Measurements from ENCODE around the gene MAP3K14.

Gene MAP3K14

GRCh38 chr17:45226576-45226975, 90.2 kb downstream of the MAP3K14 start:
- FAIRE-seq (no peak), DNase-seq (ENCODE audit: insufficient read length) (no peak)
- TF ChIP-seq POLR2AphosphoS5 (IDR thresholded peaks at IDR 0.05; ENCODE audit: low read depth, low read length) = no peak
- TF ChIP-seq TAF1 (IDR thresholded peaks at IDR 0.05; ENCODE audit: borderline replicate concordance, low read depth, low read length) = no peak
- no peak for TF ChIP-seq POLR2A (IDR thresholded peaks at IDR 0.05; ENCODE audit: low read depth, low read length)

- peak; percentile 96 for FAIRE-seq
- peak; percentile 81 for DNase-seq (ENCODE audit: insufficient read length)
Observed at GRCh38 chr17:45225964-45226530, 90.8 kb downstream of the MAP3K14 start.

GRCh38 chr17:45225051-45225700, 91.6 kb downstream of the MAP3K14 start:
- peak; percentile 70 for FAIRE-seq
- TF ChIP-seq POLR2AphosphoS5 (IDR thresholded peaks at IDR 0.05; ENCODE audit: low read depth, low read length) (no peak), POLR2A (IDR thresholded peaks at IDR 0.05; ENCODE audit: low read depth, low read length) (peak; percentile 58; the same call in 1 of the 2 replicates)
- DNase-seq (ENCODE audit: insufficient read length) = peak; percentile 10

More at GRCh38 chr17:45225964-45226530, 90.8 kb downstream of the MAP3K14 start:
- TF ChIP-seq POLR2AphosphoS5 (IDR thresholded peaks at IDR 0.05; ENCODE audit: low read depth, low read length) (peak; percentile 95), TAF1 (IDR thresholded peaks at IDR 0.05; ENCODE audit: borderline replicate concordance, low read depth, low read length) (peak; percentile 84), POLR2A (IDR thresholded peaks at IDR 0.05; ENCODE audit: low read depth, low read length) (peak; percentile 96)

GRCh38 chr17:45224671-45225050, 92.2 kb downstream of the MAP3K14 start:
- FAIRE-seq (peak; percentile 56), DNase-seq (ENCODE audit: insufficient read length) (peak; percentile 8)
- no peak for TF ChIP-seq POLR2A (IDR thresholded peaks at IDR 0.05; ENCODE audit: low read depth, low read length)

GRCh38 chr17:45223539-45224528, 93.0 kb downstream of the MAP3K14 start:
- DNase-seq (ENCODE audit: insufficient read length) = peak; percentile 24
- TF ChIP-seq POLR2AphosphoS5 (IDR thresholded peaks at IDR 0.05; ENCODE audit: low read depth, low read length) (no peak), POLR2A (IDR thresholded peaks at IDR 0.05; ENCODE audit: low read depth, low read length) (no peak), TAF1 (IDR thresholded peaks at IDR 0.05; ENCODE audit: borderline replicate concordance, low read depth, low read length) (no peak)
- FAIRE-seq = peak; percentile 85

- DNase-seq (ENCODE audit: insufficient read length) (no peak), FAIRE-seq (no peak)
- 0 out of 2 replicates have a peak, but pooled peaks have one; percentile 11 for TF ChIP-seq POLR2A (IDR thresholded peaks at IDR 0.05; ENCODE audit: low read depth, low read length)
- no peak for TF ChIP-seq POLR2AphosphoS5 (IDR thresholded peaks at IDR 0.05; ENCODE audit: low read depth, low read length)
Observed at GRCh38 chr17:45222996-45223538, 93.8 kb downstream of the MAP3K14 start.

GRCh38 chr17:45222289-45222995, 94.4 kb downstream of the MAP3K14 start:
- DNase-seq (ENCODE audit: insufficient read length) = peak; percentile 44
- TF ChIP-seq TAF1 (IDR thresholded peaks at IDR 0.05; ENCODE audit: borderline replicate concordance, low read depth, low read length) (no peak), POLR2A (IDR thresholded peaks at IDR 0.05; ENCODE audit: low read depth, low read length) (no peak), POLR2AphosphoS5 (IDR thresholded peaks at IDR 0.05; ENCODE audit: low read depth, low read length) (no peak)
- FAIRE-seq = peak; percentile 82

GRCh38 chr17:45222014-45222288, 94.9 kb downstream of the MAP3K14 start:
- no peak for FAIRE-seq

GRCh38 chr17:45221081-45222013, 95.5 kb downstream of the MAP3K14 start, which contains the start of gene FMNL1:
TSS of gene FMNL1 (plus strand) at chr17:45221885. CDS start at chr17:45222125, 240 bp downstream.
- TF ChIP-seq TAF1 (IDR thresholded peaks at IDR 0.05; ENCODE audit: borderline replicate concordance, low read depth, low read length) (no peak), POLR2A (IDR thresholded peaks at IDR 0.05; ENCODE audit: low read depth, low read length) (peak; percentile 64; the same call in 1 of the 2 replicates)
- peak; percentile 64 for FAIRE-seq
- peak; percentile 63 for DNase-seq (ENCODE audit: insufficient read length)

More at GRCh38 chr17:45222014-45222288, 94.9 kb downstream of the MAP3K14 start:
- no peak for DNase-seq (ENCODE audit: insufficient read length)
- TF ChIP-seq TAF1 (IDR thresholded peaks at IDR 0.05; ENCODE audit: borderline replicate concordance, low read depth, low read length) = no peak
- no peak for TF ChIP-seq POLR2A (IDR thresholded peaks at IDR 0.05; ENCODE audit: low read depth, low read length)
- TF ChIP-seq POLR2AphosphoS5 (IDR thresholded peaks at IDR 0.05; ENCODE audit: low read depth, low read length) = no peak

GRCh38 chr17:45220079-45220478, 96.7 kb downstream of the MAP3K14 start:
- no peak for DNase-seq (ENCODE audit: insufficient read length)
- TF ChIP-seq POLR2AphosphoS5 (IDR thresholded peaks at IDR 0.05; ENCODE audit: low read depth, low read length) = no peak
- TF ChIP-seq TAF1 (IDR thresholded peaks at IDR 0.05; ENCODE audit: borderline replicate concordance, low read depth, low read length) = no peak
- no peak for TF ChIP-seq POLR2A (IDR thresholded peaks at IDR 0.05; ENCODE audit: low read depth, low read length)
- peak; percentile 24 for FAIRE-seq

All from GM12892 (cell line).